Right ventricle myocardium superior (tissue), 1 donor: ENCODE measurements around the gene CDK17. TPM values are rescaled to one million over a fixed set of nuclear protein-coding genes. Genes with fewer than 3 reads are reported as not detected.
"Not testable (repeated sequence)": the region's sequence is repeated elsewhere in the genome, so short reads cannot be mapped to it uniquely, and the experiment has no call there.

Source experiments
- ATAC-seq: fragments of 200-7000 bp; cut with Tn5 transposase; one replicate; pipeline ENCODE4 v1.9.1; 2020; ENCODE audit warnings: mild to moderate bottlenecking; ENCODE audit not compliant: poor library complexity
- DNase-seq: peaks from one replicate; pipeline ENCODE4 v3.0.0-alpha.2; 2020
- intact Hi-C: fragments of 100-400 bp; cut with DNase I; formaldehyde crosslinking; loops from one replicate; pipeline ENCODE4 v1.11.2; 2022
- total RNA-seq: library from RNA; stranded (reverse); fragmentation: NEBNext Ultra II Directional; extraction: Animal tissue kit (Norgen Biotek cat#: 25700); gene quantifications from one replicate; pipeline ENCODE4 v1.2.1, GENCODE V29; 2021
- donor health status: DM: no; HTN: yes; CAD: no; lungs with severe emphysema.

The CDK17 gene
- total RNA-seq, 1 donor from 2014 or later, result 15.6 TPM

- DNase-seq, result no peak
- intact Hi-C loops, result no loop called here
- ATAC-seq, result no peak
Measured at GRCh38 chr12:96421014-96421413, 20.8 kb upstream of the CDK17 start.

- no peak for DNase-seq
- ATAC-seq, result no peak
- intact Hi-C loops, result no loop called here
Measured at GRCh38 chr12:96420277-96420835, 20.1 kb upstream of the CDK17 start.

GRCh38 chr12:96419576-96420276 is 19.5 kb upstream of the CDK17 start:
- intact Hi-C loops, result no loop called here
- no peak for ATAC-seq
- no peak for DNase-seq

DNA sequence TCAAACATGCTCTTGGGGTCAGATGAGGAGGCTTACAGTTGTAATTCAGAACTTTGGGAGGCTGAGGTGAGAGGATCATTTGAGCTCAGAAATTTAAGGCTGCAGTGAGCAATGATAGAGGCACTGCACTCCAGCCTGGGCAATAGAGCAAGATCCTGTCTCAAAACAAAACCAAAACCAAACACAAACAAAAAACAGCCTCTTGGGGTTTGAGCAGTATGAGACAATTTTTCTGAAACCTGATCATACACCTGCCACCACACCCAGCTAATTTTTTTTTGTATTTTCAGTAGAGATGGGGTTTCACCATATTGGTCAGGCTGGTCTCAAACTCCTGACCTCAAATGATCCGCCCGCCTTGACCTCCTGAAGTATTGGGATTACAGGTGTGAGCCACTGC is 17.4 kb upstream of the CDK17 start:
- intact Hi-C loops, DNase-seq, ATAC-seq: not testable (repeated sequence)

- ATAC-seq, result no peak
- intact Hi-C loops, result no loop called here
- DNase-seq, result no peak
Measured at GRCh38 chr12:96416033-96416799, 16.0 kb upstream of the CDK17 start.

DNA sequence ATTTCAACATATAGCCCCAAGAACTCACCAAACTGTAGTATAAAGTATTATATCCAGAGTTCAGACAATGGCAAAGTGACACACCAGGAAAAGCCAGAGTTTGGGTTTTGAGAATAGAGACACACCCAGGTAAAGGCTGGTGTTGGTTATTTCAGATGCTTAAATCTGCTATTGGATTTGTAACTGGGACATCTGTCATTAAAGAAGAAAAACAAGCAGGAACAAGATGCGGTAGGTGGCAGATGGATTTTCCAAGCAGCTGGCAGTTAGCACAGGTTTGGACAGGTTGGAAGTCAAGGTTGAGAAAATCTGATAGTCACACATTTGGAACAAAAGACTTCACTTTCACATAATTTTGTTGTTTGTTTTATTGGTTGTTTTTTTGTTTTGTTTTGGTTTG is 14.4 kb upstream of the CDK17 start:
- DNase-seq (no peak), ATAC-seq (no peak)
- intact Hi-C loops, result no loop called here

- ATAC-seq (no peak), DNase-seq (no peak)
- intact Hi-C loops, result no loop called here
Measured at GRCh38 chr12:96412431-96412830, 12.2 kb upstream of the CDK17 start.

DNA sequence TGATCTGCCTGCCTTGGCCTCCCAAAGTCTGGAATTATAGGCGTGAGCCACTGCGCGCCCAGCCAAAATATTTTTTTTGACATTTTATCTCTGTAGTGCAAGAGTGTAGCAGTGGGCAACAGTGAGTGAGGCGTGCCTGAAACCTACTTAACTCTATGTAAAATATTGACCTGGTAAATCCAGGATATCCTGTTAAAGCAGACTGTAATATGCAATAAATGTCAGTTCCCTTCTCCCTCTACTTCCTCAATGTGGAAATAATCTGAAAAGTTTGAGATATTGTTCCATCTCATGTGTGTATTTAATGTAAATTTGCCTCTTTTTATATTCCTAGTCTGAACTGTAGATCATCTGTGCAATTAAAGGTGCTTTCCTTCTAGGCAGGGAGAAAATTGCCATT is 9.5 kb upstream of the CDK17 start:
- intact Hi-C loops, result loop anchor here (10.0 kb wide), 1 partner anchor 85 kb away; no protein-coding TSS in a partner anchor
- DNase-seq, result no peak
- ATAC-seq, result no peak

DNA sequence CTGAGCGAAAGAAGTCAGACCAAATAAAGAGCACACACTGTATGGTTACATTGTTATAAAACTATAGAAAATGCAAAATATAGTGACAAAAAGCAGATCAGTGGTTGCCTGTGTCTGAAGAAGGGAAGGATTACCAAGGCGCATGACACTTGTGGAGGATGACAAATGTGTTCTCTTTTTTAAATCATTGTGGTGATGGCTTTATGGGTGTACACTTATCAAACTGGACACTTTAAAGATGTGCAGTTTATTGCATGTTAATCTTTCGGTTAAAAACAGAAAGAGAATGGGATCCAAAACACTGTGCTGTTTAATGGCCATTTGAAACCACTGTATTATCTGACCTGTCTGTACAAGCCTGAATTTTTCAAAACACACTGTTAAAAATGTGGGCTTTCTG is 8.8 kb upstream of the CDK17 start:
- ATAC-seq, result no peak
- intact Hi-C loops, result loop anchor here (10.0 kb wide), 1 partner anchor 86 kb away; no protein-coding TSS in a partner anchor
- DNase-seq, result no peak

- not testable (repeated sequence) for DNase-seq
- peak; percentile 68 for ATAC-seq
- intact Hi-C loops, result loop anchor here (10.0 kb wide), 1 partner anchor 87 kb away; no protein-coding TSS in a partner anchor
Measured at GRCh38 chr12:96407429-96408097, 7.3 kb upstream of the CDK17 start.

- ATAC-seq, result no peak
- DNase-seq, result no peak
- intact Hi-C loops, result loop anchor here (5.0 to 10.0 kb wide), 2 partner anchors 90 to 172 kb away; no protein-coding TSS in a partner anchor
Measured at GRCh38 chr12:96404696-96405095, 4.5 kb upstream of the CDK17 start.

- DNase-seq, result no peak
- no peak for ATAC-seq
- intact Hi-C loops, result loop anchor here (5.0 to 10.0 kb wide), 2 partner anchors 91 to 172 kb away; no protein-coding TSS in a partner anchor
Measured at GRCh38 chr12:96403870-96404269, 3.6 kb upstream of the CDK17 start.

GRCh38 chr12:96402522-96402921 is 2.3 kb upstream of the CDK17 start:
- intact Hi-C loops, result loop anchor here (5.0 to 10.0 kb wide), 2 partner anchors 92 to 170 kb away; no protein-coding TSS in a partner anchor
- DNase-seq, result not testable (repeated sequence)

GRCh38 chr12:96402061-96402460 is 1.8 kb upstream of the CDK17 start:
- intact Hi-C loops, result loop anchor here (5.0 to 10.0 kb wide), 2 partner anchors 93 to 170 kb away; no protein-coding TSS in a partner anchor
- DNase-seq (no peak), ATAC-seq (no peak)

More at GRCh38 chr12:96402522-96402921, 2.3 kb upstream of the CDK17 start:
- not testable (repeated sequence) for ATAC-seq

DNA sequence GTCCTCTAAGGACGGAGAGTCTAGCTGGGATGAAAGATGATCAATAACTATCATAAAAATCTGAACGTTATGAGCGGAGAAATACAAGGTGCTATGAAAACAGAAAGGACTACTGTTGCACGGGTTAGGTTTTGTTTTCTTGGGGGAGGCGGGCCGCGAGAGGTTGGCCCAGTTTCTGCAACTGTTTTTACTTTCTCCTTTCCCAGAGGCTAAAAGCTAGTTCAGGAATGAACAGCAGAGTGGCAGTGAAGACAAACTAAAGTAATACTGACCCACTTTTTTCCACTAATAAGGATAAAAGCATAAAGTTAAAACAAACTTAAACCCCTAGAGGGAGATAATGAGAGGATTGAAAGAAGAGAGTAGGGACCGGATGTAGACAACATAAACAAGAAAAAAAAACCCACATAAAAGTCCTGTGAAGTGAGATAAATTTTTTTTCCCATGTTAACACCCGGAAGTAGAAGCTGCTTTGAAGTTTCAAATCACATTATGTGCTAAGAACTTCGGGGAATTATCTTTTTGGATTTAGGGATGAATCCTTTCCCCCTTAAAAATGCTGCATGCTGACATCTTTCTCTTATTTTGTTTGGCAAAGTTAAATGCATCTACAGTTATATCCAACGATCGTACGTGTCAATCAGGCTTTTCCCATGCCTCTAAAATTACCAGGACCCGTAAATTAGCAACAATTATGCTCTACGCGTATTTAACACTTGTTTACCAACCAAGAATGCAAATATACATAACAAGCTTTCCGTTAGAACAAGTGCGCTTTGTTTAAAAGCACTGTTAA is 1.0 kb upstream of the CDK17 start:
- DNase-seq, result no peak
- intact Hi-C loops, result loop anchor here (5.0 to 10.0 kb wide), 2 partner anchors 94 to 169 kb away; no protein-coding TSS in a partner anchor
- ATAC-seq, result peak; percentile 12

DNA sequence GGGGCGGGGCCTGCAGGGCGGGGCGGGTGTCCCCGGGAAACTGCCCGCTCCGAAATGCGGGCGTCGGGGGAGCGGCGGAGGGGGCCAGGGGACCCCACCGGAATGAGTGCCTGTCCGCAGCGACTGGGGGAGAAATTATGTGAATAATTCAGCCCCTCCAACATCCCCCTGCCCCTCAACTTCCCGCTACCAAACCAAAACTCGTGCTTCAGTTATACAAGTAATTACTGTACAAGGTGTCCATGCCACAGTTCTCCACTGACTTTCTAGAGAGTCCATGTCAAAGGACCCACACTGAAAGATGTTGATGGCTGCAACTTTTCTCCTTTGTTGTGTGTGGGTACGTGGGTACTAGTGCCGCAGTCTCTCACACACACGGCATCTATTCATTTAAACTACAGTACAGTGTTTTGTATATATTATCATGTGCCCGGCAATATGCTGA is 414 bp upstream of the CDK17 start:
- ATAC-seq (peak; percentile 24), DNase-seq (no peak)
- intact Hi-C loops, result loop anchor here (5.0 to 10.0 kb wide), 2 partner anchors 94 to 168 kb away; no protein-coding TSS in a partner anchor

DNA sequence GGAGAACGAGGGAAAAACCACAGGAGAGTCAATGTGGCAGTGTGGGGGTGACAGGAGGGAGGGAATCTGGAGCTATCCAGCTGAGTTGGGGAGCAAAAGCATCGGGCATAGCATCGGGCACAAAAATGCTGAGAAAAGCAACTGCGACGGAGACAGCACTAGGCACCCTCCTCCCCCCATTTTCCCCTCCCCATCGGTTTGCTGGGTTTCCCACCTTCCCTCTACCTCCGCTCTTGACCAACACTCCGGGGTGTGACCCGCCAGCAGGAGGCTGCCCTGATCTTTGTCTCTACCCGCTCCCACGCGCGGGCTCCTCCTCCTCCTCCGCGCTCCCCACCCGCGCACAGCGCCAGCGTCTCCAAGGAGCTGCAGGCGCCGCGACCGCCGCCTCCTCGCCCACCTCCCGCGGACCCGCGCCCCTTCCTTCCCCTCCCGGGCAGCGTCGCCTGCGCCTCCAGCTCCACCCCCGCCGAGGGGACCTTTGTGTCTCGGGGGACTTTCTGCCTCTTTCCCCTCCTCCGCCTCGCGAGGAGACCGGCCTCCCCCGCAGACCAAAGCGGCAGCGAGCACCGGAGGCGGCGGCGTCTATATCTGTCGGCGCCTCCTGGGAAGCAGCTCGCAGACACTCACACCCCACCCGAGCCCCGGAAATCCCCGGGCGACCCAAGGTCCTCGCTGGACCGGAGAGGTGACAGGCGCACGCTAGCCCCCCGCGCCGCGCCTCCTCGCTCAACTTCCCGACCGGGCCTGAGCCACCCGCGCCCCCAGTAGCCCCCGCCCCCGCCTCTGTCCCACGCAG is 920 bp downstream of the CDK17 start:
- intact Hi-C loops, result no loop called here
- ATAC-seq, result peak; percentile 71
- DNase-seq, result peak; percentile 86
